Measurements from ENCODE around the gene CNTNAP3. TPM values are rescaled to one million over a fixed set of nuclear protein-coding genes. Genes with fewer than 3 reads are reported as not detected.
"Not testable (repeated sequence)": the region's sequence is repeated elsewhere in the genome, so short reads cannot be mapped to it uniquely, and the experiment has no call there.

Gene CNTNAP3
- total RNA-seq, 1 donor from 2014 or later: 12.6 TPM

DNA sequence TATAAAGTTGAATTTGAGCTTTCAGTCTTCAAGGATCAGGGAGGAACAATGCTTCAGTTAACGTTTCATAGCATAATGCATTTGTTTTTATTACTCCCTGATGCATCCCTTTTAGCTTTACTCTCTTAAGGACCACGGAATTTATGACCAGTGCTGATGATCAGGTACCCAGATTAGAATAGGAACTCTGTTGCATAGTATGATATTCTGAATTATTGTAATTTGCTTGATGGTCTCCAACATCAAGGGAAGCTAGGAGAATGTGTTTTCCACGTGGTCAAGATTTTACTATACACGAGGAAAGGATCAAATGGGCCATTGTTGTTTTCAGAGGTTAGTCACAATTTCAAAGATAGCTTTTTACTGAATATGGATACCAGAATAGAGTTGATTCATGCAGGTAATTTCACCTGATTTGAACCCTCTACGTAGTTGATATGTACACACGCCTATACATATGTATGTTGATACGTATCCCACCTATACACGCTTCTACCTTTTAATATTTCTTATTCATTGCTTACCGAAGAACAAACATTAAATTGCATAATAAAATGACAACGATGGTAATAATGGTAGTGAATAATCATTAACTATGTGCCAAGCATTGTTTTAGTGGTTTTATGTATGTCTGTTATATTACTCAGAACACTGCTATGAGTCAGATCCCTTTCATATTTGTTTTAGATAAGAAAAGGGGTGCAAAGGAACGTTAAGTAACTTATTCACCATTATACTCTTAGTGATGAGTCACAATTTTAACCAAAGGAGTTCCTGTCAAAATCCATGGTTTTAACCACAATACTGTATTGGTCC, 257.6 kb downstream of the CNTNAP3 start:
- H3K27me3 Mint-ChIP-seq (ENCODE audit: unreplicated experiment); H3K27ac Mint-ChIP-seq (ENCODE audit: unreplicated experiment); DNase-seq; H3K36me3 Mint-ChIP-seq (ENCODE audit: unreplicated experiment); H3K4me3 Mint-ChIP-seq (ENCODE audit: unreplicated experiment); H3K9me3 Mint-ChIP-seq (ENCODE audit: unreplicated experiment); H3K4me1 Mint-ChIP-seq (ENCODE audit: low read depth, unreplicated experiment): not testable (repeated sequence)

GRCh38 chr9:39028855-39029254, 259.1 kb downstream of the CNTNAP3 start:
- not testable (repeated sequence) for H3K36me3 Mint-ChIP-seq (ENCODE audit: unreplicated experiment); DNase-seq; H3K4me1 Mint-ChIP-seq (ENCODE audit: low read depth, unreplicated experiment); H3K4me3 Mint-ChIP-seq (ENCODE audit: unreplicated experiment); H3K27ac Mint-ChIP-seq (ENCODE audit: unreplicated experiment); H3K27me3 Mint-ChIP-seq (ENCODE audit: unreplicated experiment); H3K9me3 Mint-ChIP-seq (ENCODE audit: unreplicated experiment)

DNA sequence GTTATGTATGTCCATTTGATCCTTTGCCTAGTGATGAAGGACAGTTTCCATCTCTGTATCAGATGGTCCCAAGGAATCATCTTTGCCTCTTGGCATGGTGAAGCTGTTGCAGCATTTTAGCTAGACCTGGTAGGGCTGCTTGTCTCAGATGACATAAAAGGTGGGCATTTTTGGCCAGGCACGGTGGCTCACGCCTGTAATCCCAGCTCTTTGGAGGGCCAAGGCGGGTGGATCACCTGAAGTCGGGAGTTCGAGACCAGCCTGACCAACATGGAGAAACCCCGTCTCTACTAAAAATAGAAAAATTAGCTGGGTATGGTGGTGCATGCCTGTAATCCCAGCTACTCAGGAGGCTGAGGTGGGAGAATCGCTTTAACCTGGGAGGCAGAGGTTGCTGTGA, 259.8 kb downstream of the CNTNAP3 start:
- not testable (repeated sequence) for H3K27me3 Mint-ChIP-seq (ENCODE audit: unreplicated experiment); H3K4me3 Mint-ChIP-seq (ENCODE audit: unreplicated experiment); H3K4me1 Mint-ChIP-seq (ENCODE audit: low read depth, unreplicated experiment); H3K27ac Mint-ChIP-seq (ENCODE audit: unreplicated experiment); H3K9me3 Mint-ChIP-seq (ENCODE audit: unreplicated experiment); DNase-seq; H3K36me3 Mint-ChIP-seq (ENCODE audit: unreplicated experiment)

GRCh38 chr9:39025911-39026588, 261.9 kb downstream of the CNTNAP3 start:
- H3K4me1 Mint-ChIP-seq (ENCODE audit: low read depth, unreplicated experiment); H3K27ac Mint-ChIP-seq (ENCODE audit: unreplicated experiment); H3K27me3 Mint-ChIP-seq (ENCODE audit: unreplicated experiment); H3K36me3 Mint-ChIP-seq (ENCODE audit: unreplicated experiment); H3K4me3 Mint-ChIP-seq (ENCODE audit: unreplicated experiment); DNase-seq; H3K9me3 Mint-ChIP-seq (ENCODE audit: unreplicated experiment): not testable (repeated sequence)

Other genes with a start within 250 kb of the CNTNAP3 start
- 0.15 TPM for gene SPATA31A1, start 67.5 kb upstream of the CNTNAP3 start, total RNA-seq (ENCODE audit: unreplicated experiment)

Measured in glutamatergic neuron (in vitro differentiated cells).